HG03558 (cell line): Measurements from ENCODE around the gene IGF1R.

Experiments used
- ATAC-seq: cut with Tn5 transposase; IDR thresholded peaks from one replicate; pipeline ENCODE4 v1.9.1; 2021; ENCODE audit warnings: moderate number of reproducible peaks; ENCODE audit not compliant: unreplicated experiment; ENCODE audit errors: extremely low read depth

Gene IGF1R

DNA sequence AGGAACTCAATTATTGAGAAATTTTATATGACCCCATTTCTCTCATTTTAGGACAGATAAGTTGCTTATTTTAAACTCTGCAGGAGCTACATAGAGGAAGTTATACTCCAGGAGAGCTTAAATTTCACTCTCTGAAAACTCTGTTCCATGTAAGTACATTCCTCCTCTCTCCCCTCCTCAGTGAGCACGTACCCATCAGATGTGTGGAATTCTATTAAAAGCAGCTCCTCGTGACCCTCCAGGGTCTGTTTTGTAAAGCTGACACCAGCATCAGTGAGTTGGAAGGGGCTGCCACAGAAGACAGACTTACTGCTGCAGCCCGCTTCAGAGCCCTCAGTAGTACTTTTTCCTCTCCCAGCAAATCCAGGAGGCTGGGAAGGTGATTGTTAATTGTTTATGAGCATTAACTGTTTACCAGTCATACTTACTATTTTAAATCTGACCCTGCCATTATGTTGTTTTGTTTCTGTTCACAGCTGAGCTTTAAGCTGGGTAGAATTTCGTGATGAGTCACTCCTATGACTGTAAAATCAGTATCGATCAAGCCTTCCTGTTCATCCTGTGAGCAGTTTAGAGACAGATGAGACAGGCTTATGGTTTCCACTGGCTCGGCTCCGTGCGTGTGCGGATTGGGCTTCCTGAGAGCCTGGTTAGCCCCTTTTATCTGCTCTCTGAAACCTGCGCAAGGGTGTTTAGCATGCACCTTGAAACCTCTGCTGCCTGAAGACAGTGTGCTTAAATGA, 20.4 kb downstream of the IGF1R start:
- no peak for ATAC-seq

DNA sequence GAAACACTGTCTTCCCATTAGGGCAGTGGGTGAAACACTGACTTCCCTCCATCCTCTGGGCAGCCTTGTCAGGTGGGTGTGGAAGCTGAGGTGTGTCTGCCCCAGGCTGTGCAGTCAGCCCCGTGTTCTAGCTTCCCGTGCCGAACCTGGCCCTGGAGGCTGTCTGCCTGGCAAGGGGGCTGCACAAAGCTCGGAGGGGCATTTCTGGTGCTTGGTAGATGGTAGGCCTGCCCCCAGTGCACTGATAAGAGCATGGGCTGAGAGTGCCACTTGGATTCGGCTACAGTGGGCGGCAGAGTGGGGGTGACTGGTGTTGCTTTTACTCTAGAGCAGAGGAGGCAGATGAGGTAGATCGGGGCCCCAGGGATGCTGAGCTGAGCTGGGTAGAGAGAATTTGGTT, 21.3 kb downstream of the IGF1R start:
- no peak for ATAC-seq

DNA sequence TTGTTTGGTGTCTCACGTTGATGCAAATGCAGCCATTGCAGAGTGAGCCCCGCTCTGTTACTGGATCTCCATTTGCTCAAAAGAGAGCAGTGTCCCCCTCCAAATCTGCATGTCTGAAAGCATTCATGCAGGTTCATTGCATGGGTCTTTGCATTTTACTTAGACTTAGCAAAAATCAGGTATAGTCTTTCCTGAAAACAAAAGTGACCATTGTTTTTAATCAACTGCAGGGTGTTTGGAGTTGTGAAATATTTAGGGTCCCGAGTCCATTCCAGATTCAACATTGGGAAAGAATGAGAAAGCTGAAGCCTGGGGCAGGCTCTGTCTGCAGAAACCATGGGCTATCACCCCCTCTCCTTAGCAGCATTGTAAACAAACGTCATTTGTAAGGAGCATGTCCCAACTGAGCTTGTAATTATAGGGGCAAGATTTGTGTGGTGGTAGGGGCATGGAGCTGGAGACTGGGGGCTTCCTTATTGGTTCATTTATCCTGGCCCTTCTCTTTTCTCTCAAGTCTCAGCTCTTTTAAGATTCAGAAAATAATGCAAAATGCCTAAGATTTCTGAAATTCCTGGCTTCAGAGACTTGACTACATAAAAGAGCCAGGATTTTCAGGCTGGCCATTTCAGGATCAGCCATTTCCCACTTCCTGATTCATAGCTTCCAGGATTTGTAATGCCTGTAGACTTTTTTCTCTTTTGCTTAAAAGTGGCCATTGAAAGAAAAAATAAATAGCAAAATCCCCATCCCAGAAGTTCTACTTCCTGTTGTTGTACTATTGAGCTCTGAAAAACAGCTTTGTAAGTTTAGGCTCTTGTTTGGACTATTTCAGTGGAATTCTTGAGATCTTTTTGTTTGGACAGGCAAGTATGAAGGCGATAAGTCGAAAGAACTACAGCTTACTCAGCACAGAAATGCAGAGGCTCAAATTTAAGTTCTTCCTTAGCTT, 23.0 kb downstream of the IGF1R start:
- ATAC-seq = no peak

DNA sequence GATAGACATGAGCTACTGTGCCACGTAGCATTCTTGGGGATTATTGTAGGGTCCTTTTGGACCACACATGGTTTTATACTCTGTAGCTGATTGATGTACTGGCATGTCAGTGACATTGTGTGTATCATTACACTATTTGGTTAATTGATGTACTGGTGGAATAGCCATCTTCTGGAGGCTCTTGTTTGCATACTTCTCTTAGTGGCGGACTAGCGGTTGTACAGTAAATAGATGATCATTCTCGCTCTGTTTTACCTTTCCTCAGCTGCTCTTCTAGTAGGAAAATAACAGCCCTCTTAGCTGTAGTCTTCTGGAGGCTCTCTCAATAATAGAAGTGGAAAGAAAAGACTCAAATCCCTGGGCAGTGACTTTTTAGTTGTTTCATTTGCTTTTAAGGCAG, 24.8 kb downstream of the IGF1R start:
- ATAC-seq = no peak

DNA sequence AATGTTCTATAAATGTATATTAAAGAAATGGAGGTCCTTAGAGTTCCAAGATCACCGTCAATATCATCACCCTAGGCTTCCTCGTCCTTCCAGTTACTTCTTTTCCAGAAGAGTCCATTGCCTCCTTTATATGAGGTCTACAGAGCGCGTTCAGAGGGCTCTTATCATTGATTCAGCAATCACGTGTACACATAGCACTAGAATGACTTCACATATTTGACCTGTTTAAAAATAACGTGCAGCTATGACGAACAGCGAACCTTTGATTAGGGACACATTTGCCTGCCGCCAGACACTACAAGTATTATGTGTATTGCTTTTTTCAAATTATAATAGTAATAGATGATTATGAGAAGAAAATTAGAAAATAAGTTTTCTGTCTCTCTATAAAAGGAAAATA, 26.0 kb downstream of the IGF1R start:
- ATAC-seq = no peak

DNA sequence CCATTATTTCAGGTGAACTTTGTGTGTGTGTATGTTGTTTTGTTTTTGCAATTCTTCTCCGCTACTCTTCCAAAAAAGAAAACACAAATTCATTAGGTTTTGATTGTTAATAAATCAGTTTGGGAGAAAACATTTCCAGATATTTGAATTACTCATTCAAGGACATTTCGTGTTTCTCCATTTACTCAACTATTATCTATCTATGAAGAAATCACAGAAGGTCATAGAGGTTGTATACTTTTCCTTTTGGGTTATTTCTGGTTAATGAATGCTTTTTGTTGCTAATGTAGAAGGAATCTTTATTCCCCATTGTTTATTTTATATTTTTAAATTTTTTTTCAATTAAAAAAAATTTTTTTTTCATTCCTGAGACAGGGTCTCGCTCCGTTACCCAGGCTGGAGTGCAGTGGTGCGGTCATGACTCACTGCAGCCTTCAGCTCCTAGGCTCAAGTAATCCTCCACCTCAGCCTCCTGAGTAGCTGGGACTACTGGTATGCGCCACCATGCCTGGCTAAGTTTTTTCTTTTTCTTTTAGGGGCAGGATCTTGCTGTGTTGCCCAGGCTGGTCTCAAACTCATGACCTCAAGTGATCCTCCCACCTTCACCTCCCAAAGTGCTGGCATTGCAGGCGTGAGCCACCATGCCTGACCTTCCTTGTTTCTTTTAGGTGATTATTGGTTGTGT, 28.4 kb downstream of the IGF1R start:
- ATAC-seq = no peak

DNA sequence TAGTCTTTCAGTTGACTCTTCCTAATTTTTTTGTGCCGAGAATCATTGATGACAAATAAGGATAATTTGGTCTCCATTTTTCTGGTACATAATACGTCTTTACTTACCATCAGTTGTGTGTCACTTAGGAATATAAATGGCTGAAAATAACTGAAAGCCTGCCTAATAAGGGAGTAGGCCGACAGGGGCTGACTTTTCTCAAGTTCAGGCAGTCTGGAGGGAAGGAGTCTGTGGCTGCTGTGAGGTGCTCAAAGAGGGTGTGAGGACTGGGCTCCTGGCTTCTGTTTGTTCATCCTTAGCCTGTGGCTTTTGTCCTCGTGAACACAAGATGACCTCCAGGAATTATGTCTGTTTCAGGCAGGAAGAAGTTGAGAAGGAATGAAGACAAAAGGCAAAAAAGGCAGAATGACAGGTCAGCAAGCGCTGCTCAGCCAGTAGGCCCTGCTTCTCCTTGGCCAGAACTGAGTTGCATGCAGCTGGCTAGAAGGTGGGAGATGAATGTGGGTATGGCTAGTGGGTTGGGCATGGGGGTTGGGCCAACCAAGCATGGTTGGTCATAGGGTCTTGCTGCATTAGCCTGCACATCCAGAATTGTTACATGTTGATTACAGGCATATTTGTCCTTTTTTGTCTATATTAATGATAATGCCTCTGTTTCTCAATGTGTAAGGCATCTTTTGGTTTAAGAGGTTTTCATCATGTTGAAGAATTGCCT, 29.2 kb downstream of the IGF1R start:
- ATAC-seq = no peak

DNA sequence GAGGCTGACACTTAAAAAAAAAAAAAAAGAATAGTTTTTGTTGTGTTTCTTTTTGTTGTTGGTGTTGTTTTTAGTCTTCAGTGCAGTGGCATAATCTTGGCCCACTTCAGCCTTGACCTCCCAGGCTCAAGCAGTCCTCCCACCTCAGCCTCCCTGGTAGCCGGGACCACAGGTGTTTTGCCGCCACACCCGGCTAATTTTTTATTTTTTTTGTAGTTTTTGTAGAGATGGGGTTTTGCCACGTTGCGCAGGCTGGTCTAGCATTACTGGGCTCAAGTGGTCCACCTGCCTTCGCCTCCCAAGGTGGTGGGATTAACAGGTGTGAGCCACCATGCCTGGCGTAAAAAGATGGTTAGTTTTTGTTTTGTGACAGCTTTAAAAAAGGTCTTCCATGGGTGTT, 30.1 kb downstream of the IGF1R start:
- no peak for ATAC-seq

DNA sequence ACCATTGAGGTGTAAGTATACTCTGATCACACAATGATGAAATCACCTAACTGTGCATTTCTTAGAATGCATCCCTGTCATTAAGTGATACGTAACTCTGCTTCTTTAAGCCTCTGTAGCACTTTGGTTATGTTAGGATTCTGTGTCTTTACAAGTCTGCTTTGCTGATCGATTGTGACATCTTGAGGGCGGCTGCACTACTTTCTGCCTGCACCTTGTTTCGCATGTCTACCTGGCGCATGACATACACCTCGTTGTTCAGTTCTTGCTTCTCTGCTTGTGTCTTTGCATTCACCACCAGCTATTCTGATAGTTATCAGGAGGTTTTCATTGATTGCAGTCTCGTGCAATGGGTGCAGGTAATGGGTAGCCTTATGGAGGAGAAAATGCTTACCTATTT, 32.7 kb downstream of the IGF1R start:
- ATAC-seq = no peak

DNA sequence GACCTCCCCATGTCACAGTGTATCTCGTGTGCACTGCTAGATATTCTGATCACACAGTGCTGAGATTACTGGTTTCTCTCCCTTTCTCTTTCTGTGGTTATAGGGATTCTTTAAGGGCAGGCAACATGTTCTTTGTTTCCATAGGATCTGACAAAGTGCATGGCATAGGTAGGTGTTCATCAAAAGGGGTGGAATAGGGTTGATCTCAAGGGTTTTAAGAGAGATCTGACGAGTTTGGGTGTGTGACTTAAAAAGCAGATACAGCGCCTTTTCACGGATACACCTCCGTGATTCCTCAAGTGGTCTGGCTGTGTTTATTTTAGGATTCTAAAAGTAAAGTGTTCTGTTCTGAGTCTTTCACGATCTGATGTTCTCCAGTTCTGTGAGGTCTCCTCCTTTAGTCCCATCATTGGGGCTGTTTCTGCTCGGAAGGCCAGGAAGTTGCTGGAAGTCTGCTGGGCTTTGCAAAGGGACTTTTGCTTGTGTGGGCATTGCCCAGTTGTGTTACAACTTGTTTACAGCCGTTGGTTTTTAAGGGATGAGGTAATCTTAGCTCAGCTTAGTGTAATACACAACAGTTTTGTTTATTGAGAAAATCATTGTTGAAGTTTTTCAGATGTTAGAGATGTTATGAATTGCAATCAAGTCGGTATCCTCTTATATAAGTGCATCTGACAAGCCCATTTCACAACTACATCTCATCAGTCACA, 34.8 kb downstream of the IGF1R start:
- no peak for ATAC-seq

DNA sequence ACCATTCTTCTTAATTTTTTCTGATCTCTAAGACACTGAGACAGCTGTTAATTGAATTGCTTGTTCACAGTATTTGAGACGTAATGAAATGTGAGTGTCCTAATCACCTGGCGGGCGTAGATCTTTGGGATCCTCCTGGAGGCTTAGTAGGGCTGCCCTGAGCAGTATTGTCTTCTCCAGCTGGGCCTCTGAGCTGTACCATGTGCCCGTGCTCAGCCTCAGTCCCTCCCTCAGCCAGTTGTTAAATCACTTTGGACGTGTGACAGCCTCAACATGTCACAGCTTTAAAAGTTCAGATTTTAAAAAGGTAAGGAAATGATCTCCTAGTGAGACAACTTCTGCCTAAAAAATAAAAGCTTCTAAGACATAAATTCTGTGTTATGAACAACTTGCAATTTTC, 35.5 kb downstream of the IGF1R start:
- no peak for ATAC-seq

DNA sequence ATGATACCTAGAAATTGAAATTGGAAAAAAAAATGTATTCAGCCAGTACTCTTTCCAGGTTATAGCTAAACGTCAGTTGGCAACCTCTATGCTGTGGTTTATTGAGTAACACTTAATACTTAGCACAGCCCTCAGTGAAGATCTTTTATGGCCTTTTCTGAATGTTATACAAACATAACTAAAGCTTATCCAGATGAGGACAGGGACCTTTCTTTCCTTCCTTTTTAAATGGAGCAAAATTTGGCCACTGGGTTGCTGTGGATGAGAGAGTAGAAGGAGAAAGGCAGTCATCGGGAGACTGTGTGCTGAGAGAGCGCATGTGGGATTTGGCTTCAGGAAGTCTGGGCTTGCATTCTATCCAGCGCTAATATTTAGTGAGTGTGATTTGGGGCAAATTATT, 36.1 kb downstream of the IGF1R start:
- no peak for ATAC-seq

DNA sequence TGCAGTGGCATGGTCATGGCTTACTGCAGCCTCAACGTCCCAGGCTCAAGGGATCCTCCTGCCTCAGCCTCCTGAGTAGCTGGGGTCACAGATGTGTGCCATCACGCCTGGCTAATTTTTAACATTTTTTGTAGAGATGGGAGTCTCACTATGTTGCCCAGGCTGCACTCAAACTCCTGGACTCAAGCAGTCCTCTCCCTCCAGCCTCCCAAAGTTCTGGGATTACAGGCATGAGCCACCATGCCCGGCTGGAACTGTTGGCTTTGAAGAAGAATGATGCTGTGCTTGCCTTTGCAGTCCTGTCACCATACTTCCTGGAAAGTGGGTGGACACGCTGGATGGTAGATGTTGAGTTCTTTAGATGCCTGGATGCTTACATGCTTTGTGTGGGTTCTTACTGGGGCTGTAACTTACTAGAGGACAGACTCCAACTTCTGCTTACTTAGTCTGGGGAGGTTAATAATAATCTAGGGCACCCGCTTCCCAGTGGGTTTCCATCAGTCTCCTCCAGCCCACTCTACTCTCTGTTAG, 36.7 kb downstream of the IGF1R start:
- ATAC-seq = no peak

DNA sequence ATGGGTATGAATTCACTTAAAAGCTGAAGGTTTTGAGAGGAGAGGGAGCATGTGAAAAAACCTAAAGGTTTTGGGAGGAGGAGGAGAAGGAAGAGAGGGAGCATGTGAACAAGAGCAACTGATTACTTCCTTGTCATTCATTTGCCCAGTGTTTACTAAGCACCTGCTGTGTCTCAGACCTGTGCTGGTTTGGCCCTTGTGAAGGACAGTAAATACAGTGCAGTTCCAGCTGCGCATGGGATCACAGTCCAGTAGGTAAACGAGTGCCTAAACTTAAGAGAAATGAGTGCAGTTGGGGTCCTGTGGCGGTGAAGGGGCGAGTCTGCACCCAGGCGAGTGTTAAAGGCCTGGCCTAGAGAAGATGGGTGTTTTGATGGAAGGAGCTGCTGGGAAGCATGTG, 38.6 kb downstream of the IGF1R start:
- no peak for ATAC-seq

DNA sequence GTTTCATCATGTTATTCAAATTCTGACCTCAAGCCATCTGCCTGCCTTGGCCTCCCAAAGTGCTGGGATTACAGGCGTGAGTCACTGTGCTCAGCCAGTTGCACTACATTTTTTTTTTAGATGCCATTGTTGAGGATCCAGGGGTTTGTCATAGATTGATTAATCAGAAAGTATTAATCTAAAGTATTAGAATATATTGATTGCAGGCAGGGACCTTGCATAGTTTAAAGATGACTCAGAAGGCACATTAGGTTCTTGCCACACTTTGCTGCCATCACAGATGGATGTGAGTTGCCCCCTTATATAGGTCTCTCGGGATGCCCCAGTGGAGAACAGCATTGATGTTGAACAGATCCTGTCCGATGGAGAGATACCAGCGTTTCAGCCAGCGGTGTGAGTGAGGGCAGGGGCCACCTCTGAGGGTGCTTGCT, 41.1 kb downstream of the IGF1R start:
- ATAC-seq = no peak

DNA sequence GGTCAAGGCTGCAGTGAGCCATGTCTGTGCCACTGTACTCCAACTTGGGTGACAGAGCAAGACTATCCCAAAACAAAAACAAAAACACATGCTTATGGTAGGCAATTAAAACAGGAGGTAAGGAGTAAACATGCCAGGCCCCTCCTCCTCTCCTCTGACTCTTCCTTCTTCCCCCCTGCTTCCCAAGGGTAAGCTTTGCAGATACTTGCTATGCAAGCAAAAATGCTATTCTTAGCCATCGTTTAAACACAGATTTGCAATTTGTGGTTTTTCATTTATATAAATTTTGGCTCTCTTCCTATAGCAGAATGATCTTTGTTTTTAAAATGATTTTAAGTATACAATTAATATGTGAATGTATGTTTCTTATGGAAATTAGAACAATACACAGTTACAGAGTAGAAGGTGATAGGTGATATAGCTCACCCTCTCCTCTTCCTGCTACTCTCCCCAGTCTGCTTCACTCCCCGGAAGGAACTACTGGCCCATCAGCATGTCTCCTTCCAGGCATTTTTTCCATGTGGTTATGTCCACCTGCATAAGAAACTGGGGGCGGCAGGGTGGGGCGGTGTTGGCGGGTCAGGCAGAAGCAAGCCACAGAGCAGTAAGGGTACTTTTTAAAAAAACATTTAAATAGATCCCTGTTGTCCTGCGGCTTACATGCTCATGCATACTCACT, 42.1 kb downstream of the IGF1R start:
- no peak for ATAC-seq

DNA sequence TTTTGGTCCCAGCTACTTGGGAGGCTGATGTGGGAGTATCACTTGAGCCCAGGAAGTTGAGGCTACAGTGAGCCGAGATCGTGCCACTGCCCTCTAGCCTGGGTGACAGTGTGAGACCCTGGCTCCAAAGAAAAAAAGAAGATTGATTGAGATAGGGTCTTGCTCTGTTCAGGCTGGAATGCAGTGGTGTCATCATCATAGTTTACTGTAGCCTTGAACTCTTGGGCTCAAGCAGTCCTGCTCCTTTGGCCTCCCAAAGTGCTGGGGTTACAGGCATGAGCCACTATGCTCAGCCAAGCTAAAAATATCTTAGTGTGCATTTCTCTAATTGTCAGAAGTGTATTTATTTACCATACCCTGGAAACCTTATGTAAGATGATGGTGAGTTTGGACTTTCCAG, 43.9 kb downstream of the IGF1R start:
- ATAC-seq = no peak

DNA sequence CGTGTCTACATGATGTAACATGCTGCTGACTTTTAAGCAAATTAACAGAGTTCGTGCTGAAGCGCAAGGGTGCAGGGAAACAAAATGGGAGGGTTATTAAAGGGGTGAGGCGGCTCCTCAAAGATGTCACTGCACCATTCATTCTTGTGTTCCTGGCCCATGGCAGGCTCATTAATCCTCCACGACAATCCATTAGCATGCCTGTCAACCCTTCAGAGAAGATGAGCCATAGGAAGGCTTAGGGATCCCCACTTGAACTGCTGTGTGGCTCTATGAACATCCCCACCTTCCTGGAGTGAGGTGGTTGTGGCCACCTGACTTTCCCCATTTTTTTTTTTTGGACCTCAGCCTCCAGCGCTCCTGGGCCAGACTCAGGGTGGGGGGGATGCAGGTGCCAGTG, 45.8 kb downstream of the IGF1R start:
- no peak for ATAC-seq

DNA sequence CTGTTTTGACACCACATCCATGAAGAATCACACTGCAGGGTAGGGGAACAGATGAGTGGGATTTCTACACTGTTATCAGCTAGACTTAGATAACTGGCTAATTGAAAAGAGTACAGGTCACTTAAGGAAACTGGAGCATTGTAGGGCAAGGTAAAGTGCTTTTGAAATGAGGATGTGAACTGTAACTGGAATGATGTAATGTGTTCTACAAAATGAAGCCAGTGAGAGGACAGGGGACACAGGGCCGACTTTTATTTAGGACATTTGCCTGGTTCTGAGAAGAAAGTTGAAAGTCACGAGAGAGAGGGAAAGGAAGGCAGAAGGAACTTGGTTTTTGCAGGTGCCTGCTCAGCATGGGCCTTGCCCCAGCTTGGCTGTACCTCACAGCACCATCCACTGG, 50.5 kb downstream of the IGF1R start:
- ATAC-seq = no peak
